ENCODE data around the gene PLEKHO1.

Gene PLEKHO1

GRCh38 chr1:150149271-150150132 is at the start of gene PLEKHO1:
Gene PLEKHO1, plus strand, starts transcription at chr1:150149916. Its CDS starts 342 bp downstream, at chr1:150150258.
- TF ChIP-seq MYC (IDR thresholded peaks at IDR 0.05; ENCODE audit: low read depth, low read length) (peak; percentile 36; the same call in 1 of the 2 replicates), MAX (IDR thresholded peaks at IDR 0.05; ENCODE audit: low read depth, low read length) (peak; percentile 35; the same call in 1 of the 2 replicates), CTCF (IDR thresholded peaks at IDR 0.05; ENCODE audit: low read depth, low read length) (no peak), POLR2A (IDR thresholded peaks at IDR 0.05; ENCODE audit: extremely low read depth, insufficient read length) (peak; percentile 20)
- DNase-seq (ENCODE audit: low read depth) = peak; percentile 83

GRCh38 chr1:150102986-150103385 is 46.7 kb upstream of the PLEKHO1 start:
- TF ChIP-seq CTCF (IDR thresholded peaks at IDR 0.05; ENCODE audit: low read depth, low read length) (no peak), POLR2A (IDR thresholded peaks at IDR 0.05; ENCODE audit: extremely low read depth, insufficient read length) (no peak), MYC (IDR thresholded peaks at IDR 0.05; ENCODE audit: low read depth, low read length) (no peak), MAX (IDR thresholded peaks at IDR 0.05; ENCODE audit: low read depth, low read length) (no peak)
- no peak for DNase-seq (ENCODE audit: low read depth)
- H3K4me3 ChIP-seq (ENCODE audit: low read depth, low read length) = no peak overlapping the region

More at GRCh38 chr1:150149271-150150132, at the start of gene PLEKHO1:
- H3K4me3 ChIP-seq (ENCODE audit: low read depth, low read length) = peak within 1 kb of the TSS; percentile 81

- no peak for DNase-seq (ENCODE audit: low read depth)
- TF ChIP-seq MYC (IDR thresholded peaks at IDR 0.05; ENCODE audit: low read depth, low read length) (no peak), CTCF (IDR thresholded peaks at IDR 0.05; ENCODE audit: low read depth, low read length) (no peak), POLR2A (IDR thresholded peaks at IDR 0.05; ENCODE audit: extremely low read depth, insufficient read length) (no peak), MAX (IDR thresholded peaks at IDR 0.05; ENCODE audit: low read depth, low read length) (no peak)
- no peak overlapping the region for H3K4me3 ChIP-seq (ENCODE audit: low read depth, low read length)
Measured at GRCh38 chr1:150106341-150106740, 43.4 kb upstream of the PLEKHO1 start.

- H3K4me3 ChIP-seq (ENCODE audit: low read depth, low read length) = no peak overlapping the region
- no peak for TF ChIP-seq CTCF (IDR thresholded peaks at IDR 0.05; ENCODE audit: low read depth, low read length)
- TF ChIP-seq MYC (IDR thresholded peaks at IDR 0.05; ENCODE audit: low read depth, low read length) = no peak
- TF ChIP-seq MAX (IDR thresholded peaks at IDR 0.05; ENCODE audit: low read depth, low read length) = no peak
- no peak for TF ChIP-seq POLR2A (IDR thresholded peaks at IDR 0.05; ENCODE audit: extremely low read depth, insufficient read length)
- no peak for DNase-seq (ENCODE audit: low read depth)
Measured at GRCh38 chr1:150109586-150109985, 40.1 kb upstream of the PLEKHO1 start.

GRCh38 chr1:150110116-150110515 is 39.6 kb upstream of the PLEKHO1 start:
- H3K4me3 ChIP-seq (ENCODE audit: low read depth, low read length) = no peak overlapping the region
- no peak for DNase-seq (ENCODE audit: low read depth)
- TF ChIP-seq CTCF (IDR thresholded peaks at IDR 0.05; ENCODE audit: low read depth, low read length) (no peak), MYC (IDR thresholded peaks at IDR 0.05; ENCODE audit: low read depth, low read length) (no peak), POLR2A (IDR thresholded peaks at IDR 0.05; ENCODE audit: extremely low read depth, insufficient read length) (no peak), MAX (IDR thresholded peaks at IDR 0.05; ENCODE audit: low read depth, low read length) (no peak)
